ENCODE measurements around the gene ADAM17. TPM values are rescaled to one million over a fixed set of nuclear protein-coding genes. Genes with fewer than 3 reads are reported as not detected.

The ADAM17 gene
- total and polyA plus RNA-seq, 4 donors, result 28.7 to 44.0 (median 39.4) TPM

GRCh38 chr2:9498210-9498609 lies 57.4 kb downstream of the ADAM17 start:
- peaks cover 41% of the 10 kb centered on the region for H3K36me3 ChIP-seq (ENCODE audit: control insufficient read depth, insufficient read depth, low read length)
- no peak for DNase-seq (ENCODE audit: low read depth in 4 of 6, low spot score in 6 of 6)
- H3K4me3 ChIP-seq (ENCODE audit: low read depth, low read length), result no peak overlapping the region
- 86% methylated on average over 1 of the region's 1 CpG for WGBS (ENCODE audit: insufficient coverage)
- no peaks in the 10 kb centered on the region for H3K27me3 ChIP-seq (ENCODE audit: control insufficient read depth, insufficient read depth, low read length)
- H3K4me1 ChIP-seq (ENCODE audit: control insufficient read depth, insufficient read depth, low read length), result no peaks in the 10 kb centered on the region
- H3K27ac ChIP-seq (ENCODE audit: low read depth, low read length), result no peak overlapping the region
- no peaks in the 10 kb centered on the region for H3K9me3 ChIP-seq (ENCODE audit: control insufficient read depth, insufficient read depth, low read length)

GRCh38 chr2:9497017-9497416 lies 58.6 kb downstream of the ADAM17 start:
- Histone ChIP-seq H3K4me1 (ENCODE audit: control insufficient read depth, insufficient read depth, low read length) (no peaks in the 10 kb centered on the region), H3K36me3 (ENCODE audit: control insufficient read depth, insufficient read depth, low read length) (peaks cover 39% of the 10 kb centered on the region), H3K27me3 (ENCODE audit: control insufficient read depth, insufficient read depth, low read length) (no peaks in the 10 kb centered on the region), H3K9me3 (ENCODE audit: control insufficient read depth, insufficient read depth, low read length) (no peaks in the 10 kb centered on the region), H3K4me3 (ENCODE audit: low read depth, low read length) (no peak overlapping the region), H3K27ac (ENCODE audit: low read depth, low read length) (no peak overlapping the region)
- 94% methylated on average over 4 of the region's 4 CpGs for WGBS (ENCODE audit: insufficient coverage)
- DNase-seq (ENCODE audit: low read depth in 4 of 6, low spot score in 6 of 6), result no peak

GRCh38 chr2:9494081-9494480 lies 61.5 kb downstream of the ADAM17 start:
- peaks cover 53% of the 10 kb centered on the region for H3K36me3 ChIP-seq (ENCODE audit: control insufficient read depth, insufficient read depth, low read length)
- DNase-seq (ENCODE audit: low read depth in 4 of 6, low spot score in 6 of 6), result no peak
- no peak overlapping the region for H3K27ac ChIP-seq (ENCODE audit: low read depth, low read length)

GRCh38 chr2:9493478-9493877 lies 62.2 kb downstream of the ADAM17 start:
- H3K36me3 ChIP-seq (ENCODE audit: control insufficient read depth, insufficient read depth, low read length), result peaks cover 53% of the 10 kb centered on the region
- H3K27me3 ChIP-seq (ENCODE audit: control insufficient read depth, insufficient read depth, low read length), result no peaks in the 10 kb centered on the region
- no peak for DNase-seq (ENCODE audit: low read depth in 4 of 6, low spot score in 6 of 6)
- no peaks in the 10 kb centered on the region for H3K9me3 ChIP-seq (ENCODE audit: control insufficient read depth, insufficient read depth, low read length)
- 91% methylated on average over 1 of the region's 3 CpGs for WGBS (ENCODE audit: insufficient coverage)
- H3K27ac ChIP-seq (ENCODE audit: low read depth, low read length), result no peak overlapping the region
- H3K4me3 ChIP-seq (ENCODE audit: low read depth, low read length), result no peak overlapping the region
- H3K4me1 ChIP-seq (ENCODE audit: control insufficient read depth, insufficient read depth, low read length), result no peaks in the 10 kb centered on the region

More at GRCh38 chr2:9494081-9494480, 61.5 kb downstream of the ADAM17 start:
- WGBS (ENCODE audit: insufficient coverage), result 89% methylated on average over 1 of the region's 1 CpG
- no peaks in the 10 kb centered on the region for H3K4me1 ChIP-seq (ENCODE audit: control insufficient read depth, insufficient read depth, low read length)
- H3K4me3 ChIP-seq (ENCODE audit: low read depth, low read length), result no peak overlapping the region
- no peaks in the 10 kb centered on the region for H3K9me3 ChIP-seq (ENCODE audit: control insufficient read depth, insufficient read depth, low read length)
- no peaks in the 10 kb centered on the region for H3K27me3 ChIP-seq (ENCODE audit: control insufficient read depth, insufficient read depth, low read length)

GRCh38 chr2:9492927-9493326 lies 62.7 kb downstream of the ADAM17 start:
- no peak overlapping the region for H3K4me3 ChIP-seq (ENCODE audit: low read depth, low read length)
- no peak overlapping the region for H3K27ac ChIP-seq (ENCODE audit: low read depth, low read length)
- H3K36me3 ChIP-seq (ENCODE audit: control insufficient read depth, insufficient read depth, low read length), result peaks cover 53% of the 10 kb centered on the region
- no peaks in the 10 kb centered on the region for H3K4me1 ChIP-seq (ENCODE audit: control insufficient read depth, insufficient read depth, low read length)
- H3K27me3 ChIP-seq (ENCODE audit: control insufficient read depth, insufficient read depth, low read length), result no peaks in the 10 kb centered on the region
- no peak for DNase-seq (ENCODE audit: low read depth in 4 of 6, low spot score in 6 of 6)
- no CpG with 5 or more reads among the region's 2 CpGs for WGBS (ENCODE audit: insufficient coverage)
- H3K9me3 ChIP-seq (ENCODE audit: control insufficient read depth, insufficient read depth, low read length), result no peaks in the 10 kb centered on the region

- H3K27ac ChIP-seq (ENCODE audit: low read depth, low read length), result no peak overlapping the region
- no peaks in the 10 kb centered on the region for H3K9me3 ChIP-seq (ENCODE audit: control insufficient read depth, insufficient read depth, low read length)
Observed at GRCh38 chr2:9490789-9491188, 64.8 kb downstream of the ADAM17 start.

GRCh38 chr2:9488583-9489547 lies 66.8 kb downstream of the ADAM17 start:
- Histone ChIP-seq H3K4me1 (ENCODE audit: control insufficient read depth, insufficient read depth, low read length) (no peaks in the 10 kb centered on the region), H3K9me3 (ENCODE audit: control insufficient read depth, insufficient read depth, low read length) (no peaks in the 10 kb centered on the region), H3K4me3 (ENCODE audit: low read depth, low read length) (no peak overlapping the region), H3K36me3 (ENCODE audit: control insufficient read depth, insufficient read depth, low read length) (peaks cover 60% of the 10 kb centered on the region), H3K27me3 (ENCODE audit: control insufficient read depth, insufficient read depth, low read length) (no peaks in the 10 kb centered on the region), H3K27ac (ENCODE audit: low read depth, low read length) (no peak overlapping the region)
- no CpG with 5 or more reads among the region's 1 CpG for WGBS (ENCODE audit: insufficient coverage)
- no peak for DNase-seq (ENCODE audit: low read depth in 4 of 6, low spot score in 6 of 6)

More at GRCh38 chr2:9490789-9491188, 64.8 kb downstream of the ADAM17 start:
- H3K4me1 ChIP-seq (ENCODE audit: control insufficient read depth, insufficient read depth, low read length), result no peaks in the 10 kb centered on the region
- peaks cover 54% of the 10 kb centered on the region for H3K36me3 ChIP-seq (ENCODE audit: control insufficient read depth, insufficient read depth, low read length)
- H3K4me3 ChIP-seq (ENCODE audit: low read depth, low read length), result no peak overlapping the region
- 75% methylated on average over 1 of the region's 2 CpGs for WGBS (ENCODE audit: insufficient coverage)
- H3K27me3 ChIP-seq (ENCODE audit: control insufficient read depth, insufficient read depth, low read length), result no peaks in the 10 kb centered on the region
- DNase-seq (ENCODE audit: low read depth in 4 of 6, low spot score in 6 of 6), result no peak

GRCh38 chr2:9484533-9484932 lies 71.1 kb downstream of the ADAM17 start:
- no peak for DNase-seq (ENCODE audit: low read depth in 4 of 6, low spot score in 6 of 6)
- Histone ChIP-seq H3K4me3 (ENCODE audit: low read depth, low read length) (no peak overlapping the region), H3K4me1 (ENCODE audit: control insufficient read depth, insufficient read depth, low read length) (no peaks in the 10 kb centered on the region), H3K36me3 (ENCODE audit: control insufficient read depth, insufficient read depth, low read length) (peaks cover 71% of the 10 kb centered on the region), H3K9me3 (ENCODE audit: control insufficient read depth, insufficient read depth, low read length) (no peaks in the 10 kb centered on the region), H3K27ac (ENCODE audit: low read depth, low read length) (no peak overlapping the region), H3K27me3 (ENCODE audit: control insufficient read depth, insufficient read depth, low read length) (no peaks in the 10 kb centered on the region)
- 100% methylated on average over 3 of the region's 5 CpGs for WGBS (ENCODE audit: insufficient coverage)

GRCh38 chr2:9483107-9483506 lies 72.5 kb downstream of the ADAM17 start:
- no peak overlapping the region for H3K27ac ChIP-seq (ENCODE audit: low read depth, low read length)
- no peak overlapping the region for H3K4me3 ChIP-seq (ENCODE audit: low read depth, low read length)
- DNase-seq (ENCODE audit: low read depth in 4 of 6, low spot score in 6 of 6), result no peak
- no peaks in the 10 kb centered on the region for H3K27me3 ChIP-seq (ENCODE audit: control insufficient read depth, insufficient read depth, low read length)
- H3K4me1 ChIP-seq (ENCODE audit: control insufficient read depth, insufficient read depth, low read length), result no peaks in the 10 kb centered on the region
- no peaks in the 10 kb centered on the region for H3K9me3 ChIP-seq (ENCODE audit: control insufficient read depth, insufficient read depth, low read length)
- H3K36me3 ChIP-seq (ENCODE audit: control insufficient read depth, insufficient read depth, low read length), result peaks cover 71% of the 10 kb centered on the region

- 100% methylated on average over 3 of the region's 4 CpGs for WGBS (ENCODE audit: insufficient coverage)
- Histone ChIP-seq H3K27ac (ENCODE audit: low read depth, low read length) (no peak overlapping the region), H3K36me3 (ENCODE audit: control insufficient read depth, insufficient read depth, low read length) (peaks cover 51% of the 10 kb centered on the region)
Observed at GRCh38 chr2:9480157-9480556, 75.5 kb downstream of the ADAM17 start.

More at GRCh38 chr2:9480157-9480556, 75.5 kb downstream of the ADAM17 start:
- H3K4me3 ChIP-seq (ENCODE audit: low read depth, low read length), result no peak overlapping the region
- H3K9me3 ChIP-seq (ENCODE audit: control insufficient read depth, insufficient read depth, low read length), result no peaks in the 10 kb centered on the region
- no peaks in the 10 kb centered on the region for H3K27me3 ChIP-seq (ENCODE audit: control insufficient read depth, insufficient read depth, low read length)
- DNase-seq (ENCODE audit: low read depth in 4 of 6, low spot score in 6 of 6), result no peak
- H3K4me1 ChIP-seq (ENCODE audit: control insufficient read depth, insufficient read depth, low read length), result peaks cover 8% of the 10 kb centered on the region
